ENCODE results near the gene ETV4. TPM values are rescaled to one million over a fixed set of nuclear protein-coding genes. Genes with fewer than 3 reads are reported as not detected.

The ETV4 gene
- total and polyA plus RNA-seq, 2 donors from 2014 or later = 2.5 to 6.8 TPM

- DNase-seq (peak in 2 of 5 donors; percentile 50 to 73), FAIRE-seq (no peak)
- H3K9ac ChIP-seq (ENCODE audit: low read length in 3 of 3) = no peak overlapping the region
- TF ChIP-seq, protein P1, sequence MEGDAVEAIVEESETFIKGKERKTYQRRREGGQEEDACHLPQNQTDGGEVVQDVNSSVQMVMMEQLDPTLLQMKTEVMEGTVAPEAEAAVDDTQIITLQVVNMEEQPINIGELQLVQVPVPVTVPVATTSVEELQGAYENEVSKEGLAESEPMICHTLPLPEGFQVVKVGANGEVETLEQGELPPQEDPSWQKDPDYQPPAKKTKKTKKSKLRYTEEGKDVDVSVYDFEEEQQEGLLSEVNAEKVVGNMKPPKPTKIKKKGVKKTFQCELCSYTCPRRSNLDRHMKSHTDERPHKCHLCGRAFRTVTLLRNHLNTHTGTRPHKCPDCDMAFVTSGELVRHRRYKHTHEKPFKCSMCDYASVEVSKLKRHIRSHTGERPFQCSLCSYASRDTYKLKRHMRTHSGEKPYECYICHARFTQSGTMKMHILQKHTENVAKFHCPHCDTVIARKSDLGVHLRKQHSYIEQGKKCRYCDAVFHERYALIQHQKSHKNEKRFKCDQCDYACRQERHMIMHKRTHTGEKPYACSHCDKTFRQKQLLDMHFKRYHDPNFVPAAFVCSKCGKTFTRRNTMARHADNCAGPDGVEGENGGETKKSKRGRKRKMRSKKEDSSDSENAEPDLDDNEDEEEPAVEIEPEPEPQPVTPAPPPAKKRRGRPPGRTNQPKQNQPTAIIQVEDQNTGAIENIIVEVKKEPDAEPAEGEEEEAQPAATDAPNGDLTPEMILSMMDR (IDR thresholded peaks at IDR 0.05; ENCODE audit: borderline replicate concordance, extremely low read depth, insufficient read depth) = no peak
- intact Hi-C loops (cut with DNase I) = no loop called here
- peak overlapping the region in 1 of 3 donors; percentile 59 for H3K4me3 ChIP-seq (ENCODE audit: low read length in 3 of 3)
- peaks cover 2% of the 10 kb centered on the region for H3K27me3 ChIP-seq (ENCODE audit: control insufficient read depth, insufficient read depth, low read length)
- H3K36me3 ChIP-seq (ENCODE audit: control insufficient read depth in 2 of 3, insufficient read depth in 3 of 3, low read length in 3 of 3) = no peaks in the 10 kb centered on the region
- H3K4me1 ChIP-seq (ENCODE audit: control insufficient read depth in 2 of 3, insufficient read depth in 2 of 3, low read depth in 1 of 3, low read length in 3 of 3) = peaks cover 0 to 9% (median 6%) of the 10 kb centered on the region in 3 donors
- H3K27ac ChIP-seq (ENCODE audit: low read depth in 2 of 2, low read length in 2 of 2) = no peak overlapping the region
- H3K9me3 ChIP-seq (ENCODE audit: control insufficient read depth in 2 of 3, insufficient read depth in 1 of 3, low read length in 3 of 3) = no peaks in the 10 kb centered on the region
Measured at GRCh38 chr17:43545383-43545632, 832 bp downstream of the ETV4 start.

DNA sequence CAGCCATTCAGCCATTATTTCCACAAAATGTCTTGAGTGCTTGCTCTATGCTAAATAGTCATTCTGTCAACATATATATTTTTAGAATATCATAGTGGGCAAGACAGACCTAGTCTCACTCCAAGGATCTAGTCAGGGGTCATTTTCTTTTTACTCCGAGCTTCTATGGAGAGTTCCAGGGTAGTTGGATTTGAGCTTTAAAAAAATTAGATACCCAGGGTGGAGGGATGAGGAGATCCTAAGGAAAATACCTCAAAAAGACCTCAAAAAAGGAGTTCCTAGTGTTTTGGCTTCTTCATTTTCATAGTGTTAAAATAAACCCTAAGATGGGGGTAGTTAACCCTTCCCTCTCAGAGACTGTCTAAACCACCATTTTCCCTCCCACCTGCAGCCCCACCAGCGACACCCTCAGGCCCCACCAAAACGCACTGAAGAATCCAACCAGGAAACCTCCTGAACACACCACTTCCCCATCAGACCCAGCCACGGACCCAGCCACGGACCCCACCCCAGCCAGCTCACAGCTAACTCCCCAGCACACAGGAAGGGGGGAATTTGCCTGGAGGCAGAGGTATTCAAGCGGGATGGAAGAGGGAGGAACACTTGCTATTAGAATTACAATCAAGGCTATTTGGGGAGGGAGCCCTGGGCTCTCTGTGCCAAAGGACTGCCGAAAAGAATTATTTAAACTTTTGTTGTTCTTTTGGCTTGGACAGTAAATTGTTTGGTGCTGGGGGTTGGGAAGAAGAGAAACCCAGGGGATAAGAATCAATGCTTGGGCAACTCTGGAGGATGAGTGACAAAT is 2.2 kb downstream of the ETV4 start:
- H3K27me3 ChIP-seq (ENCODE audit: control insufficient read depth, insufficient read depth, low read length) = peaks cover 2% of the 10 kb centered on the region
- no peak overlapping the region for H3K27ac ChIP-seq (ENCODE audit: low read depth in 2 of 2, low read length in 2 of 2)
- peak overlapping the region in 1 of 3 donors; percentile 9 for H3K4me3 ChIP-seq (ENCODE audit: low read length in 3 of 3)
- DNase-seq (peak in 2 of 5 donors; percentile 32 to 49), FAIRE-seq (no peak)
- intact Hi-C loops (cut with DNase I) = no loop called here
- no peaks in the 10 kb centered on the region for H3K9me3 ChIP-seq (ENCODE audit: control insufficient read depth in 2 of 3, insufficient read depth in 1 of 3, low read length in 3 of 3)
- TF ChIP-seq, protein P1 (IDR thresholded peaks at IDR 0.05; ENCODE audit: borderline replicate concordance, extremely low read depth, insufficient read depth) = no peak
- H3K9ac ChIP-seq (ENCODE audit: low read length in 3 of 3) = no peak overlapping the region
- no peaks in the 10 kb centered on the region for H3K36me3 ChIP-seq (ENCODE audit: control insufficient read depth in 2 of 3, insufficient read depth in 3 of 3, low read length in 3 of 3)
- H3K4me1 ChIP-seq (ENCODE audit: control insufficient read depth in 2 of 3, insufficient read depth in 2 of 3, low read depth in 1 of 3, low read length in 3 of 3) = peaks cover 0 to 9% (median 6%) of the 10 kb centered on the region in 3 donors

DNA sequence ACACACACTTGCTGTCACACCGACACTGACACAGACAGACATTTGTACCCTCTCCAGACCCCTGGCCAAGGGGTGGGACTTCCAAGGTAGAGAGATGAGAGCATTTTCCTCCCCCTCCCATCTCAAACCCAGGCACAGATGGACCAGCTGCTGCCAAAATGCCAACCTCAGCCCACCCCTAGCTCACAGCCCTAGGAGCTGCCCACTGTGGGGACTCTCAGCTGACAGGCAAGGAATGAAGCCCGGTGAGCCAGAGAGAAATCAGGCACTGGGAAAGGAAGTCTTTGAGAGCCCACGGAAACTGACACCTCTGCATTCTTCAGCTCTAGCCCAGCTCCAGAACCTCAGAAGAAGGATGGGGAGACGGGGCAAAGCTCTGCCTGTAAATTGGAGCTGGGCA is 2.8 kb downstream of the ETV4 start:
- no peaks in the 10 kb centered on the region for H3K36me3 ChIP-seq (ENCODE audit: control insufficient read depth in 2 of 3, insufficient read depth in 3 of 3, low read length in 3 of 3)
- TF ChIP-seq, protein P1 (IDR thresholded peaks at IDR 0.05; ENCODE audit: borderline replicate concordance, extremely low read depth, insufficient read depth) = no peak
- FAIRE-seq = no peak

More for the DNA sequence above, 2.8 kb downstream of the ETV4 start:
- peak in 3 of 5 donors; percentile 55 to 67 (median 60) for DNase-seq
- Histone ChIP-seq H3K4me1 (ENCODE audit: control insufficient read depth in 2 of 3, insufficient read depth in 2 of 3, low read depth in 1 of 3, low read length in 3 of 3) (peaks cover 0 to 9% (median 6%) of the 10 kb centered on the region in 3 donors), H3K9me3 (ENCODE audit: control insufficient read depth in 2 of 3, insufficient read depth in 1 of 3, low read length in 3 of 3) (no peaks in the 10 kb centered on the region), H3K9ac (ENCODE audit: low read length in 3 of 3) (no peak overlapping the region), H3K4me3 (ENCODE audit: low read length in 3 of 3) (no peak overlapping the region), H3K27me3 (ENCODE audit: control insufficient read depth, insufficient read depth, low read length) (peaks cover 2% of the 10 kb centered on the region), H3K27ac (ENCODE audit: low read depth in 2 of 2, low read length in 2 of 2) (no peak overlapping the region)
- intact Hi-C loops (cut with DNase I) = no loop called here

Measured in kidney (tissue), 14 donors.